HepG2 (cell line): ENCODE measurements around the gene BCAP29. TPM values are rescaled to one million over a fixed set of nuclear protein-coding genes. Genes with fewer than 3 reads are reported as not detected.

ENCODE experiments used
- ATF6 ChIP-seq: sonication (generic); formaldehyde crosslinking; conservative IDR thresholded peaks from 2 replicates; pipeline ENCODE4 v1.4.0; 2020; ENCODE audit warnings: missing genetic modification reagents
- CBX5 ChIP-seq: sonication (generic); formaldehyde crosslinking; IDR thresholded peaks from 2 replicates; pipeline ENCODE4 v1.4.0; 2020; ENCODE audit warnings: missing genetic modification reagents, borderline replicate concordance
- CENPBD1 ChIP-seq: sonication (generic); formaldehyde crosslinking; IDR thresholded peaks from 2 replicates; pipeline ENCODE4 v1.8.0; 2022; ENCODE audit warnings: missing genetic modification reagents, low read depth, mild to moderate bottlenecking, borderline replicate concordance
- E2F2 ChIP-seq: sonication (generic); formaldehyde crosslinking; IDR thresholded peaks from 2 replicates; pipeline ENCODE4 v1.4.0; 2020; ENCODE audit warnings: missing genetic modification reagents, borderline replicate concordance
- HMGXB4 ChIP-seq, 2 experiments: sonication (generic) in 1 of 2; formaldehyde crosslinking in 1 of 2; IDR thresholded peaks; 2 replicates each; pipeline versions ENCODE4 v1.4.0 to v1.6.1; 2018 to 2020; ENCODE audit warnings: missing genetic modification reagents in 2 of 2, borderline replicate concordance in 1 of 2, low read depth in 1 of 2, mild to moderate bottlenecking in 1 of 2, missing biosample characterization in 1 of 2
- IRF2 ChIP-seq: IDR thresholded peaks from 2 replicates; pipeline ENCODE4 v1.6.1; 2018; ENCODE audit warnings: missing genetic modification reagents, missing compliant biosample characterization
- JUN ChIP-seq: sonication (generic); formaldehyde crosslinking; IDR thresholded peaks from 2 replicates; pipeline ENCODE4 v1.4.0; 2020; ENCODE audit warnings: mild to moderate bottlenecking, missing genetic modification reagents
- LCORL ChIP-seq, 2 experiments: fragments of 450-650 bp in 1 of 2; sonication (generic) in 1 of 2; formaldehyde crosslinking in 1 of 2; IDR thresholded peaks; 2 replicates each; pipeline versions ENCODE4 v1.5.0 to v1.6.1; 2017 to 2020; ENCODE audit warnings: antibody characterized with exemption in 1 of 2, missing genetic modification reagents in 1 of 2
- MAF1 ChIP-seq: sonication (generic); formaldehyde crosslinking; IDR thresholded peaks from 2 replicates; pipeline ENCODE4 v1.5.0; 2020; ENCODE audit warnings: missing genetic modification reagents, borderline replicate concordance
- MBD4 ChIP-seq: IDR thresholded peaks from 2 replicates; pipeline ENCODE4 v1.6.1; 2012; ENCODE audit warnings: low read length, inconsistent platforms, borderline replicate concordance
- RFX5 ChIP-seq: IDR thresholded peaks from 2 replicates; pipeline ENCODE4 v1.6.1; 2011; ENCODE audit warnings: low read depth, low read length, improper control_type of control experiment
- polyA plus RNA-seq, 8 experiments: library from polyadenylated mRNA; depleted of rRNA in 3 of 8; stranded (reverse) in 7 of 8; unstranded in 1 of 8; fragments of >200 nt; fragmentation: Illumina TruSeq in 4 of 8; extraction: Trizol in 4 of 8; gene quantifications; 2 replicates each; pipeline versions ENCODE4 v1.2.1 to v1.2.3, GENCODE V29; 2011 to 2016; ENCODE audit warnings: low read depth in 4 of 8, missing spikeins in 1 of 8, mixed read lengths in 1 of 8; ENCODE audit not compliant: insufficient read depth in 1 of 8
- total RNA-seq, 5 experiments: library from RNA; depleted of rRNA; stranded (reverse); fragments of >200 nt; fragmentation: Illumina TruSeq; extraction: Trizol; gene quantifications; 2 replicates each; pipeline ENCODE4 v1.2.3, GENCODE V29; 2016; ENCODE audit warnings: low read depth in 1 of 5
- TF ChIP-seq, protein P1 (sequence below): sonication (generic); formaldehyde crosslinking; IDR thresholded peaks from 2 replicates; pipeline ENCODE4 v1.5.0; 2020; ENCODE audit warnings: mild to moderate bottlenecking, missing genetic modification reagents
- TF ChIP-seq, protein P2 (sequence below): sonication (generic); formaldehyde crosslinking; IDR thresholded peaks from 2 replicates; pipeline ENCODE4 v1.5.1; 2020; ENCODE audit warnings: missing genetic modification reagents, mild to moderate bottlenecking, borderline replicate concordance
- TF ChIP-seq, protein P3 (sequence below): IDR thresholded peaks from 2 replicates; pipeline ENCODE4 v1.6.1; 2018; ENCODE audit warnings: missing genetic modification reagents, mild to moderate bottlenecking, missing compliant biosample characterization
- TF ChIP-seq, protein P4 (sequence below): sonication (generic); formaldehyde crosslinking; IDR thresholded peaks from 2 replicates; pipeline ENCODE4 v1.5.0; 2020; ENCODE audit warnings: missing genetic modification reagents, mild to moderate bottlenecking, borderline replicate concordance

Gene BCAP29
- total and polyA plus RNA-seq, 2 of the 13 experiments (the other 11 are each of a cell fraction or from before 2014, with no cell fraction given), result 15.3 to 35.6 TPM

DNA sequence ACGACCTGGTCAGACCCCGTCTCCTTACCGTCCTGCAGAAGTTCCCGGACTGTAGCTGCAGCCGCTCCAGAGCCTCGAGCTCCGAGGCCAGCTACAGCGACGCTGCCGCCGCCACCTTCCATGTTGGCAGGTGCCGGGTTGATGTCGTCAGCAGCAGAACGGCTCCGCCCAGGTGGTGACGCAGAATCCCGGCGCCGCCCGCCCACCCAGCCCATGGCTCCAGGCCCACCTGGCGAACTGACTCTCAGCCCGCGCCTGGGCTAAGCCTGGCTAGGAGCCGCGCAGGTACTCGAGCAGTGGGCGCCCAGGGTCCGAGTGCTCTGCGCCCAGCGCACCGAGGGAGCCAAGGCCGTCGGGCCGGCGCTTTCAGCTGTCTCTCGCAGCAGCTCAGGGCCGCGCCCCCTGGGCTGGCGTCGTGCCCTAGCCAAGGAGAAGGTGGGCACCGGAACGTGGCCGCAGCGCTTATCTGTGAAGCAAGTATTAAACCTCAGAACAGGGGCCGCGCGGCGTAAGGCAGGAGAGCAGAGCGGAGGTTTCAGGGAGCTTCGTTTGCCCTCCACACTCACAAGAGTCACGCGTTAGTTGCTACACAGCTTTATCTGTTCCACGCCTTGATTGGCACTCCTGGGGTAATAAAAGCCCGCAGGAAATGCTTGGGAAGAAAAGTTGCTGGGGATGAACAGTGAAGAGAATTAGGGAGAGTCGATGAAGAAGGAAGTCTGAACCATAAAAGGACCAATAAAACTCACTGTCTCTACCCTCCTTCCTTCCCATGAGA lies 16.1 kb upstream of the BCAP29 start, which contains the start of the genes COG5 and DUS4L (continued):
- TF ChIP-seq, protein P1, sequence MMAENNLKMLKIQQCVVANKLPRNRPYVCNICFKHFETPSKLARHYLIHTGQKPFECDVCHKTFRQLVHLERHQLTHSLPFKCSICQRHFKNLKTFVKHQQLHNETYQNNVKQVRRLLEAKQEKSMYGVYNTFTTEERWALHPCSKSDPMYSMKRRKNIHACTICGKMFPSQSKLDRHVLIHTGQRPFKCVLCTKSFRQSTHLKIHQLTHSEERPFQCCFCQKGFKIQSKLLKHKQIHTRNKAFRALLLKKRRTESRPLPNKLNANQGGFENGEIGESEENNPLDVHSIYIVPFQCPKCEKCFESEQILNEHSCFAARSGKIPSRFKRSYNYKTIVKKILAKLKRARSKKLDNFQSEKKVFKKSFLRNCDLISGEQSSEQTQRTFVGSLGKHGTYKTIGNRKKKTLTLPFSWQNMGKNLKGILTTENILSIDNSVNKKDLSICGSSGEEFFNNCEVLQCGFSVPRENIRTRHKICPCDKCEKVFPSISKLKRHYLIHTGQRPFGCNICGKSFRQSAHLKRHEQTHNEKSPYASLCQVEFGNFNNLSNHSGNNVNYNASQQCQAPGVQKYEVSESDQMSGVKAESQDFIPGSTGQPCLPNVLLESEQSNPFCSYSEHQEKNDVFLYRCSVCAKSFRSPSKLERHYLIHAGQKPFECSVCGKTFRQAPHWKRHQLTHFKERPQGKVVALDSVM (CRISPR knock-in tag), result peak; percentile 75
- TF ChIP-seq ATF6 (CRISPR knock-in tag) (no peak), RFX5 (no peak), CENPBD1 (no peak), E2F2 (CRISPR knock-in tag) (no peak), MBD4 (no peak), MAF1 (peak; percentile 80), IRF2 (CRISPR knock-in tag) (peak; percentile 89), CBX5 (CRISPR knock-in tag) (peak; percentile 63; the same call in 1 of the 2 replicates), JUN (0 out of 2 replicates have a peak, but pooled peaks have one; percentile 21), HMGXB4 (CRISPR knock-in tag; IDR thresholded peaks at IDR 0.05; ENCODE audit: borderline replicate concordance in 1 of 2, low read depth in 1 of 2) (peak; percentile 78 to 92), LCORL (IDR thresholded peaks at IDR 0.05) (no peak), LCORL (CRISPR knock-in tag; IDR thresholded peaks at IDR 0.05) (no peak; the same call in 1 of the 2 replicates)
- TF ChIP-seq, protein P2, sequence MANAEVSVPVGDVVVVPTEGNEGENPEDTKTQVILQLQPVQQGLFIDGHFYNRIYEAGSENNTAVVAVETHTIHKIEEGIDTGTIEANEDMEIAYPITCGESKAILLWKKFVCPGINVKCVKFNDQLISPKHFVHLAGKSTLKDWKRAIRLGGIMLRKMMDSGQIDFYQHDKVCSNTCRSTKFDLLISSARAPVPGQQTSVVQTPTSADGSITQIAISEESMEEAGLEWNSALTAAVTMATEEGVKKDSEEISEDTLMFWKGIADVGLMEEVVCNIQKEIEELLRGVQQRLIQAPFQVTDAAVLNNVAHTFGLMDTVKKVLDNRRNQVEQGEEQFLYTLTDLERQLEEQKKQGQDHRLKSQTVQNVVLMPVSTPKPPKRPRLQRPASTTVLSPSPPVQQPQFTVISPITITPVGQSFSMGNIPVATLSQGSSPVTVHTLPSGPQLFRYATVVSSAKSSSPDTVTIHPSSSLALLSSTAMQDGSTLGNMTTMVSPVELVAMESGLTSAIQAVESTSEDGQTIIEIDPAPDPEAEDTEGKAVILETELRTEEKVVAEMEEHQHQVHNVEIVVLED (CRISPR knock-in tag), result peak; percentile 69; the same call in 1 of the 2 replicates
- TF ChIP-seq, protein P3, sequence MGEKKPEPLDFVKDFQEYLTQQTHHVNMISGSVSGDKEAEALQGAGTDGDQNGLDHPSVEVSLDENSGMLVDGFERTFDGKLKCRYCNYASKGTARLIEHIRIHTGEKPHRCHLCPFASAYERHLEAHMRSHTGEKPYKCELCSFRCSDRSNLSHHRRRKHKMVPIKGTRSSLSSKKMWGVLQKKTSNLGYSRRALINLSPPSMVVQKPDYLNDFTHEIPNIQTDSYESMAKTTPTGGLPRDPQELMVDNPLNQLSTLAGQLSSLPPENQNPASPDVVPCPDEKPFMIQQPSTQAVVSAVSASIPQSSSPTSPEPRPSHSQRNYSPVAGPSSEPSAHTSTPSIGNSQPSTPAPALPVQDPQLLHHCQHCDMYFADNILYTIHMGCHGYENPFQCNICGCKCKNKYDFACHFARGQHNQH (CRISPR knock-in tag), result peak; percentile 89
- TF ChIP-seq, protein P4, sequence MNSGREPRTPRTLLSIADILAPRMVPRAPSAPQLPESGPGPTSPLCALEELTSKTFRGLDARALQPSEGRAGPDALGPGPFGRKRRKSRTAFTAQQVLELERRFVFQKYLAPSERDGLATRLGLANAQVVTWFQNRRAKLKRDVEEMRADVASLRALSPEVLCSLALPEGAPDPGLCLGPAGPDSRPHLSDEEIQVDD, result 0 out of 2 replicates have a peak, but pooled peaks have one; percentile 67
